ENCODE measurements around the gene ADGRD1.

- TF ChIP-seq CTCF (IDR thresholded peaks at IDR 0.05; ENCODE audit: low read depth, low read length, poor library complexity, severe bottlenecking) (no peak), EZH2phosphoT487 (IDR thresholded peaks at IDR 0.05; ENCODE audit: borderline replicate concordance, low read length) (no peak)
Measured at GRCh38 chr12:131122631-131123030, 168.9 kb downstream of the ADGRD1 start.
